Body of pancreas (tissue), 4 donors: Measurements from ENCODE around the gene IL34. TPM values are rescaled to one million over a fixed set of nuclear protein-coding genes. Genes with fewer than 3 reads are reported as not detected.

Source experiments
- ATAC-seq: fragments of 150-250 bp; one replicate; pipeline ENCODE4 v1.9.1; 2016
- DNase-seq, 4 donors: peaks; one replicate each; pipeline ENCODE4 v3.0.0-alpha.2; 2019
- H3K27ac ChIP-seq, 4 donors: fragments of 200-600 bp; sonication (generic); 1 replicate in 3 of 4; 2 replicates in 1 of 4; pipeline versions ENCODE4 v1.5.1 to v1.6.1; 2016 to 2019; ENCODE audit warnings: mild to moderate bottlenecking in 1 of 4, mixed read lengths in 1 of 4, moderate library complexity in 1 of 4
- H3K27me3 ChIP-seq, 2 donors: fragments of 200-600 bp; sonication (generic); one replicate each; pipeline ENCODE4 v1.6.0; 2016; ENCODE audit warnings: mild to moderate bottlenecking in 1 of 2
- H3K36me3 ChIP-seq, 2 donors: fragments of 200-600 bp; sonication (generic); replicated peaks in 1 of 2; 2 replicates each; pipeline ENCODE4 v1.5.1; 2016; ENCODE audit warnings: low read depth in 2 of 2; ENCODE audit not compliant: insufficient read depth in 1 of 2
- H3K4me1 ChIP-seq: fragments of 200-600 bp; sonication (generic); one replicate; pipeline ENCODE4 v1.6.0; 2016
- H3K4me3 ChIP-seq, 2 donors: fragments of 200-600 bp; sonication (generic); 1 replicate in 1 of 2; 2 replicates in 1 of 2; pipeline ENCODE4 v1.5.1; 2016 to 2019
- H3K9me3 ChIP-seq, 3 donors: fragments of 200-600 bp; sonication (generic); 1 replicate in 2 of 3; 2 replicates in 1 of 3; pipeline ENCODE4 v1.5.1; 2016
- CTCF ChIP-seq, 7 experiments: fragments of 450-650 bp in 4 of 7; fragments of 200-600 bp in 3 of 7; sonication (generic) in 3 of 7; IDR thresholded peaks; one replicate each; pipeline ENCODE4 v1.5.1; 2016 to 2019; ENCODE audit warnings: antibody characterized with exemption in 7 of 7
- POLR2A ChIP-seq, 3 donors: fragments of 450-650 bp; IDR thresholded peaks; one replicate each; pipeline ENCODE4 v1.6.1; 2016; ENCODE audit warnings: antibody characterized with exemption in 3 of 3, mild to moderate bottlenecking in 2 of 3
- WGBS, 2 donors: methylation state at CpG; one replicate each; pipeline ENCODE4 v1.1.5; 2017; 5-methylcytosine and 5-hydroxymethylcytosine counted together
- intact Hi-C: fragments of 100-400 bp; cut with DNase I; formaldehyde crosslinking; loops from one replicate; pipeline ENCODE4 v1.15.1; 2023
- total RNA-seq, 2 donors: library from RNA; depleted of rRNA; stranded (reverse); fragments of >200 nt; gene quantifications; one replicate each; pipeline ENCODE4 v1.1.0, GENCODE V29; 2016

IL34 gene
- total RNA-seq, 2 donors from 2014 or later: 0.78 to 3.0 TPM

DNA sequence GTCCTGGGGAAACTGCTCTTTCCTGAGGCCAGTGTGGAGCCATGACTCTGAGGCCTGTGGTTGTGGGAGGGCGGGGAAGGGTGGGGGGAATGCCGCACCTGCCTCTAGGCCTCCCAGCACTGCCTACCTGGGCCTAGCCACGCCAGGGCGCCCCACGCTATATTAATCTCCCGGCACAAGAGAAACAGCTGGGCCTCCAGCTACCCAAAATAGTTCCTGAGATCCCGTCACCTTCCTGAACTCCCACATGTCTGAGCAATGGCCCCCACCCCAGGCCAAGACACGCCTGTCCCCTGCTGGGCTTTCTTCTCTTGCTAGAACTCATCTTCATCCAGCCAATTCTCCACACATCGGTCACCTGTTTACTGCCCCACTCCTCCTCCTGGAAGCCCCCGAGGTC, 52.5 kb downstream of the IL34 start:
- ATAC-seq: no peak
- Histone ChIP-seq H3K4me1 (no peaks in the 10 kb centered on the region), H3K27ac (no peak overlapping the region), H3K36me3 (no peaks in the 10 kb centered on the region), H3K4me3 (no peak overlapping the region), H3K9me3 (no peaks in the 10 kb centered on the region), H3K27me3 (no peaks in the 10 kb centered on the region)
- no peak for DNase-seq
- TF ChIP-seq CTCF (IDR thresholded peaks at IDR 0.05) (no peak), POLR2A (IDR thresholded peaks at IDR 0.05) (no peak)
- WGBS, 2 donors: 92 to 98% methylated on average over 8 of the region's 10 CpGs
- intact Hi-C loops: no loop called here

GRCh38 chr16:70699696-70700095, 53.3 kb downstream of the IL34 start:
- no peak overlapping the region for H3K27ac ChIP-seq
- intact Hi-C loops: no loop called here

DNA sequence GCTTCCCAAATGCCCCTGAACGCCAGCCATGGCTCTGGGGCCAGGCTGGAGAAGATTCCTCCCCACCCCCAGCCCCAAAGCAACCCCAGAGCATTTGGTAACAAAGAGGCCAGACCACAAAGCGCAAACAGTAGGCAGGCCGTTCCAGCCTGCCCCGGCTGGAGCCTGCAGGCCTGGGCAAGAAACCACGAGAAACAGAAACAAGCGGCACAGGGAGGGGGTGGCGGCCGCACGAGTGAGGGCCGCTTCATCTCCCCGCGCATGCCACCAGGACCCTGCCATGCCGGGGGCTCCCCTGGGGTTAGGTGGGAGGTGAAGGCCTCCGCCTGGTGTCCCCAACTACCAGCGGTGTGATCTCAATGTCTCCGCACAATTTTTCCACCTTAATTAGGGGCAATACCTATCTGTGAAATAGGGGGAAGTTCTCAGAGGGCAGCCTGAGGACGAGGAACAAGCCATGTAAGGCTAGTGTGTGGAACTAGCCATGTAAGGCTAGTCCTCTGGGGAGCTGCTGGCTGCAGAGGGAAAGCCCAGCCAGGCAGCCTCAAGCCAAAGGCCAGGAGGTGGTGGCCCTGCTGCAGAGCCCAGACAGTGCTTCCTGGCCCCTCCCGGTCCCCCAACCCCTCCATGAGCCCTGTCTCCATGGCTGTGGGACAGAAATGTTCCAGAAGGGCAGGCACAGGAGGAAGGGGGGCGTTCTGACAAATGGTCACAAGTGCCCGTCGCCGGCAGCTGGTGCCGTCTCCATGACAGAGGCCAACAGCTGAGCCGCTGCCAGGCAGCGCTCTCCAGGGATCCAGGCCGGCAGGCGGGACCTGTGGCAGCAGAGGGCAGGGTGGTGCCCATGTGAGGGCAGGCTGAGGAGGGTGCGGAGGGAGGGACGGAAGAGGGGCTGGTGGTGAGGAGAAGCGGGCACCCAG, 54.0 kb downstream of the IL34 start:
- 78 to 91% methylated on average over 17 to 30 of the region's 30 CpGs for WGBS, 2 donors
- no peak overlapping the region for H3K4me3 ChIP-seq
- DNase-seq (peak in 3 of 4 donors; percentile 56 to 62 (median 57)), ATAC-seq (peak; percentile 43)
- no peaks in the 10 kb centered on the region for H3K27me3 ChIP-seq
- H3K9me3 ChIP-seq: no peaks in the 10 kb centered on the region
- TF ChIP-seq CTCF (IDR thresholded peaks at IDR 0.05) (no peak), POLR2A (IDR thresholded peaks at IDR 0.05) (peak in 1 of 3 donors; percentile 8)
- H3K27ac ChIP-seq: peak overlapping the region in 2 of 4 donors; percentile 10 to 20
- no peaks in the 10 kb centered on the region for H3K36me3 ChIP-seq
- no peaks in the 10 kb centered on the region for H3K4me1 ChIP-seq
- intact Hi-C loops: no loop called here

More at GRCh38 chr16:70699696-70700095, 53.3 kb downstream of the IL34 start:
- Histone ChIP-seq H3K36me3 (no peaks in the 10 kb centered on the region), H3K4me1 (no peaks in the 10 kb centered on the region), H3K27me3 (no peaks in the 10 kb centered on the region), H3K9me3 (no peaks in the 10 kb centered on the region), H3K4me3 (no peak overlapping the region)
- WGBS, 2 donors: 89 to 98% methylated on average over 8 to 17 of the region's 17 CpGs
- TF ChIP-seq CTCF (IDR thresholded peaks at IDR 0.05) (no peak), POLR2A (IDR thresholded peaks at IDR 0.05) (no peak)
- no peak for ATAC-seq
- no peak for DNase-seq

DNA sequence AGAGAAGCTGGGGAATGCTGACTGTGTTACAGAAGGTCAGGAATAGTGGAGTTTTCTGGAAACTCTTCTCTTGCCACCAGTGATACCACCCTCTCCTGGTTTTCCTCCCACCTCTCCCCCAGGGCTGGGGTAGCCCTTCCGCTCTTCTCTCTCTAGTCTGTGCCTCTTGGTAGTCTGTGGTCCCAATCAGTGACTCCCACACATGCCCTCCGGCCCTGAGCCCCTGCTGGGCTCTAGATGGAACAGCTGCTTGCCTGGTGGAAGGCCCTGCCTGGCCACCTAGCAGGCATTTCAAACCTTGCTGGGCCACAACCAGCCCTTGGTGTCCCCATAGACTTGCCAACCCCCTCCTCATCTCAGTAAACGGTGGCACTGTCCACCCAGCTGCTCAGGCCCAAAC, 54.7 kb downstream of the IL34 start:
- TF ChIP-seq POLR2A (IDR thresholded peaks at IDR 0.05) (no peak), CTCF (IDR thresholded peaks at IDR 0.05) (no peak)
- no peaks in the 10 kb centered on the region for H3K4me1 ChIP-seq
- DNase-seq (no peak), ATAC-seq (no peak)
- intact Hi-C loops: no loop called here
- H3K4me3 ChIP-seq: no peak overlapping the region
- WGBS, 2 donors: 79 to 86% methylated on average over 2 to 3 of the region's 3 CpGs
- H3K27ac ChIP-seq: peak overlapping the region in 1 of 4 donors; percentile 10
- H3K9me3 ChIP-seq: no peaks in the 10 kb centered on the region
- H3K27me3 ChIP-seq: no peaks in the 10 kb centered on the region
- H3K36me3 ChIP-seq: no peaks in the 10 kb centered on the region
